Upper lobe of left lung (tissue), 6 donors: Measurements from ENCODE around the gene CCDC136. TPM values are rescaled to one million over a fixed set of nuclear protein-coding genes. Genes with fewer than 3 reads are reported as not detected.

Source experiments
- ATAC-seq, 2 donors: fragments of 200-7000 bp; cut with Tn5 transposase; one replicate each; pipeline ENCODE4 v1.9.1; 2022; ENCODE audit warnings: mild to moderate bottlenecking in 2 of 2, moderate library complexity in 2 of 2; ENCODE audit not compliant: low FRiP score in 2 of 2
- DNase-seq, 2 donors: peaks; one replicate each; pipeline ENCODE4 v3.0.0-alpha.2; 2019 to 2020
- H3K27ac ChIP-seq, 4 donors: fragments of 200-600 bp; sonication (generic); one replicate each; pipeline ENCODE4 v1.5.1; 2016 to 2019
- H3K27me3 ChIP-seq, 4 donors: fragments of 200-600 bp; sonication (generic); one replicate each; pipeline ENCODE4 v1.5.1; 2017 to 2019
- H3K36me3 ChIP-seq, 4 donors: fragments of 200-600 bp; sonication (generic); one replicate each; pipeline ENCODE4 v1.5.1; 2016 to 2019
- H3K4me1 ChIP-seq, 4 donors: fragments of 200-600 bp; sonication (generic); one replicate each; pipeline ENCODE4 v1.5.1; 2018 to 2019
- H3K4me3 ChIP-seq, 4 donors: fragments of 200-600 bp; sonication (generic); one replicate each; pipeline ENCODE4 v1.5.1; 2017 to 2019; ENCODE audit warnings: mild to moderate bottlenecking in 2 of 4, moderate library complexity in 1 of 4
- H3K9me3 ChIP-seq, 4 donors: fragments of 200-600 bp; sonication (generic); one replicate each; pipeline ENCODE4 v1.5.1; 2018 to 2019
- EP300 ChIP-seq, 4 donors: sonication (generic); formaldehyde crosslinking; IDR thresholded peaks; one replicate each; pipeline ENCODE4 v1.5.1; 2017; ENCODE audit warnings: antibody characterized with exemption in 4 of 4, control low read depth in 2 of 4
- POLR2A ChIP-seq, 4 donors: fragments of 450-650 bp; IDR thresholded peaks; one replicate each; pipeline ENCODE4 v1.5.1; 2016 to 2017; ENCODE audit warnings: antibody characterized with exemption in 4 of 4, mild to moderate bottlenecking in 2 of 4
- POLR2AphosphoS5 ChIP-seq, 2 donors: sonication (generic); formaldehyde crosslinking; IDR thresholded peaks; one replicate each; pipeline ENCODE4 v1.5.1; 2017; ENCODE audit warnings: antibody characterized with exemption in 2 of 2
- WGBS, 2 donors: methylation state at CpG; one replicate each; pipeline ENCODE4 v1.1.5; 2017 to 2018; 5-methylcytosine and 5-hydroxymethylcytosine counted together
- total RNA-seq, 6 donors: library from RNA; depleted of rRNA in 4 of 6; stranded (reverse); fragments of >200 nt in 4 of 6; gene quantifications; one replicate each; pipeline versions ENCODE4 v1.1.0 to v1.2.1, GENCODE V29; 2016 to 2021
- TF ChIP-seq, protein P1 (sequence below), 6 experiments: fragments of 450-650 bp in 4 of 6; fragments of 200-600 bp in 2 of 6; sonication (generic) in 2 of 6; IDR thresholded peaks; one replicate each; pipeline ENCODE4 v1.5.1; 2016 to 2019; ENCODE audit warnings: antibody characterized with exemption in 6 of 6
- donor health status: DM: no; HTN: no; CAD: no; lungs with moderate emphysema.
- donor health status: DM: no; HTN: yes; CAD: no; lungs with severe emphysema.

Gene CCDC136
- total RNA-seq, 6 donors from 2014 or later = 0.46 to 7.2 (median 2.2) TPM

DNA sequence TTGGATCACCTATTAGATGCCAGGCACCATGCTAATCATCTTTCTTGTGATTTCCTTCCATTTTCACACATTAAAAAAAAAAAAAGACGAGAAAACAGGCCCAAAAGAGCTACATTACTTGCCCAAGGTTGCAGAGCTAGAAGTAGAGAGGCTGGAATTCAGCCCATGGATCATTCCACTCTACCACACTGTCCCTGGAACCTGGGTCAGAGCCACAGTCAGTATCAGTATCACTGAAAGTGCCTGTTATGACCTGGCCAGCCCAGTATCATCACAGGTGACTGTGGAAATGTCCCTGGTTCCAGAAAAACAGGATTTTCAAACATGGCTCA, 35.1 kb downstream of the CCDC136 start:
- Histone ChIP-seq H3K4me3 (no peak overlapping the region), H3K4me1 (peaks cover 17 to 26% (median 20%) of the 10 kb centered on the region in 4 donors), H3K9me3 (no peaks in the 10 kb centered on the region), H3K27ac (no peak overlapping the region), H3K36me3 (no peaks in the 10 kb centered on the region), H3K27me3 (peaks cover 0 to 26% (median 14%) of the 10 kb centered on the region in 4 donors)
- WGBS, 2 donors = 74 to 76% methylated on average over 1 of the region's 1 CpG
- DNase-seq (no peak), ATAC-seq (no peak)
- TF ChIP-seq, protein P1, sequence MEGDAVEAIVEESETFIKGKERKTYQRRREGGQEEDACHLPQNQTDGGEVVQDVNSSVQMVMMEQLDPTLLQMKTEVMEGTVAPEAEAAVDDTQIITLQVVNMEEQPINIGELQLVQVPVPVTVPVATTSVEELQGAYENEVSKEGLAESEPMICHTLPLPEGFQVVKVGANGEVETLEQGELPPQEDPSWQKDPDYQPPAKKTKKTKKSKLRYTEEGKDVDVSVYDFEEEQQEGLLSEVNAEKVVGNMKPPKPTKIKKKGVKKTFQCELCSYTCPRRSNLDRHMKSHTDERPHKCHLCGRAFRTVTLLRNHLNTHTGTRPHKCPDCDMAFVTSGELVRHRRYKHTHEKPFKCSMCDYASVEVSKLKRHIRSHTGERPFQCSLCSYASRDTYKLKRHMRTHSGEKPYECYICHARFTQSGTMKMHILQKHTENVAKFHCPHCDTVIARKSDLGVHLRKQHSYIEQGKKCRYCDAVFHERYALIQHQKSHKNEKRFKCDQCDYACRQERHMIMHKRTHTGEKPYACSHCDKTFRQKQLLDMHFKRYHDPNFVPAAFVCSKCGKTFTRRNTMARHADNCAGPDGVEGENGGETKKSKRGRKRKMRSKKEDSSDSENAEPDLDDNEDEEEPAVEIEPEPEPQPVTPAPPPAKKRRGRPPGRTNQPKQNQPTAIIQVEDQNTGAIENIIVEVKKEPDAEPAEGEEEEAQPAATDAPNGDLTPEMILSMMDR (IDR thresholded peaks at IDR 0.05) = no peak

DNA sequence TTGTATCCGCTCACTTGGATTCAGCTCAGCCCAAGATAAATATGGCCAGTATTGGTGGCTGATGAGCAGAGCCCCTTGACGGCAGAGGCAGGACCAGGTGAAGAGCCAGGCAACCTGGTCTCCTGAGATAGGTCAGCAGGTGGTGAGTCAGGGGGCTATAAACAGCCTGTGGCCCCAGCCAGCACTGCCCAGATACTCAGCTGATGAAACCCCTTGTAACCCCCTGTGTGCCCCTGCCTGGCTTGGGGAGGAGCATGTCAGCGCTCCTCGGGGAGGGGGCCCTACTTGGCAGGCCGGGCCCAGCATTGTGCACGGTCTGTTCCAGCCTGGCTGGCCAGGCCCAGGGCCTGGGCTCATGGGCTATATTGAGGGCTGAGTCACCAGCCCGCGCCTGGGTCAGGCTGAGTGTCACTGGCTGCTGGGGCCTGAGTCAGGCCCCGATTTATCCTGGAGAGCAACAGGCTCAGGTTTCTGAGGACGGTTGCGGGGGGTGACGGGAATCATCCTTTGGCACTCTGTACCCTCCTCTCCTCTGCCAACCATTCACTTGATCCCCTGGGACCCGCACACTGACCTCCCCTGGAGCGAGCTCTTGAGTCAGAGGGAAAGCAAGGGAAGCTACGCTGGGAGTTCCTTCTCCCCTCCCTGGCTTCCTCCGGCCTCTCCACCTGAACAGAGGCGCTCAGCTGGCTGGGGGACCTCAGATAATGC, 35.6 kb downstream of the CCDC136 start:
- Histone ChIP-seq H3K27me3 (peaks cover 0 to 31% (median 17%) of the 10 kb centered on the region in 4 donors), H3K27ac (no peak overlapping the region), H3K4me1 (peaks cover 20 to 31% (median 23%) of the 10 kb centered on the region in 4 donors), H3K4me3 (no peak overlapping the region), H3K9me3 (no peaks in the 10 kb centered on the region), H3K36me3 (no peaks in the 10 kb centered on the region)
- ATAC-seq (peak in 1 of 2 donors; percentile 64), DNase-seq (peak in 1 of 2 donors; percentile 66)
- WGBS, 2 donors = 87 to 94% methylated on average over 14 to 15 of the region's 17 CpGs
- TF ChIP-seq, protein P1 (IDR thresholded peaks at IDR 0.05) = no peak
- TF ChIP-seq POLR2A (IDR thresholded peaks at IDR 0.05) = no peak
- no peak for TF ChIP-seq EP300 (IDR thresholded peaks at IDR 0.05)
- TF ChIP-seq POLR2AphosphoS5 (IDR thresholded peaks at IDR 0.05) = no peak

DNA sequence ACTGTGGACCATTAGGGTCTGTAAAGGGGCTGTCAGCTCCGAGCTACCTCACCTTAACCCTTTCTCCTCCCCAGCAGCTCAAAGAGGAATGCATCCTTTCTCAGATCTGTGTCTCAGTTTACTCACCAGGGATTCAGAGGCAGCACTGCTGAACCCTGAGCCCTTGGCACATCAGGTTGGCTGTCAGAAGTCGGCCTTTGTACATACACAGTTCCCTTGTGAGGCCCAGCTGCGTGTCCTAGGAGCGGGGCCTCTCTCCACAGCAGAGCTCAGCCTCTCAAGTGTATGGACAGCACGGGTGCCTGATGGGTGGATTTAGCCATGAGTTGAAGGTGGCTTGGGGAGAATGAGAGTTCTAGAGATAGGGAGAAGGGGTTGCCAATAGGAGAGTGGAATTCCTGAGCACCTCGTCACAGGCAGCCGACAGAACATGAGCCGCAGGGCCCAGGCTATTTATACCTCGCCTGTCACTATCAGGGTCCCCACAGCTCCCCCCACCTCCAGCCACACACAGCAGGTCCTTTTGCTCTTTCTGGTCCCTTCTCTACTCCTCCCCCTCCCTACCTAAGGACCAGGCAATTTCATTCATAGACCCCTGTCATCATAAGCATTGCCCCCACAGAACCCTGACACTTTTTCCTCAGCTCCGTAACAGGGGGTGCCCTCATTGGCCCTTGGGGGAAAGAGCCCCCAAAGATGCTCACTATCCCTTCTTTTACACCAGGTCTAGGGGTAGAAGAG, 36.4 kb downstream of the CCDC136 start:
- Histone ChIP-seq H3K4me1 (peaks cover 20 to 38% (median 28%) of the 10 kb centered on the region in 4 donors), H3K9me3 (no peaks in the 10 kb centered on the region), H3K27me3 (peaks cover 0 to 39% (median 18%) of the 10 kb centered on the region in 4 donors), H3K4me3 (no peak overlapping the region), H3K27ac (no peak overlapping the region), H3K36me3 (no peaks in the 10 kb centered on the region)
- TF ChIP-seq POLR2AphosphoS5 (IDR thresholded peaks at IDR 0.05) (no peak), EP300 (IDR thresholded peaks at IDR 0.05) (no peak), POLR2A (IDR thresholded peaks at IDR 0.05) (no peak)
- TF ChIP-seq, protein P1 (IDR thresholded peaks at IDR 0.05) = no peak
- DNase-seq = no peak
- no peak for ATAC-seq
- WGBS, 2 donors = 76 to 78% methylated on average over 9 to 10 of the region's 10 CpGs

DNA sequence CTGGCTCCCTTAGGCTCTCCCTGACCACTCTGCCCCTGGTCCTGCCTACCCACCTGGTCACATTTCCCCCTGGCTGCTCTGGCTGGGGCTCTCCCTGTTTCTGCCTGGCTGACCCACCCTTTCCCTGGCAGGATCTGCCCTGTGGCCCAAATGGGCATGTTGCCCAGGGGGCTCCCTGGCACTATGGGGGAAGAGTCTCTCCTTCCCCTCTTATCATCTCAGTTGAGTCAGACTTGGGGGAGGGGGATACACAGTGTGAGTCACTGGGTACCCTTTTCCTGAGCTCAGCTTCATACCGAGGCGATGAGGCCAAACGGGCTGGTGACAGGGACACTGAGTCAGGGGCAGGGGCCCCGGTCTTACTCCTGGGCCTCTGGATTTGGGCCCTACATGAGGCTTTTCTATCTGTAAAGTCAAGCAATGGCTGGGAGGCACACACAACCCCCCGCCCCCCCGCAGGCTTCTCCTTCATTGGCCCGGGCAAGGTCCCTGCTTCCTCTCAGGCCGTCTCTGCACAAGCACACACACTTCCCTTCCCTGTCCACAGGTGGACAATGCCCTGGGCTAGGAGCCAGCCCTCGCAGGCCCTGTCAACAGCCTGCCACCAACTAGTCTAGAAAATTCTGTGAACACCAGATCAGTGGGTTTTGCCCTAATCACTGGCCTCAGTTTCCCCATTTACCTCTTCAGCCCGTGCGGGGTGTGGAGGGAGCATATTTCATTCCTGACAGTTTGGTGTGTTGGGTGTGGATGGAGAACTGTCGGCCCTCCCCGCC, 37.8 kb downstream of the CCDC136 start:
- Histone ChIP-seq H3K4me1 (peaks cover 20 to 45% (median 28%) of the 10 kb centered on the region in 4 donors), H3K27me3 (peaks cover 0 to 39% (median 18%) of the 10 kb centered on the region in 4 donors), H3K4me3 (peak overlapping the region in 3 of 4 donors; percentile 38 to 47 (median 45)), H3K9me3 (no peaks in the 10 kb centered on the region), H3K36me3 (no peaks in the 10 kb centered on the region), H3K27ac (peak overlapping the region in 1 of 4 donors; percentile 35)
- 34 to 49% methylated on average over 6 to 9 of the region's 13 CpGs for WGBS, 2 donors
- ATAC-seq (no peak), DNase-seq (no peak)
- TF ChIP-seq POLR2AphosphoS5 (IDR thresholded peaks at IDR 0.05) = no peak
- no peak for TF ChIP-seq EP300 (IDR thresholded peaks at IDR 0.05)
- TF ChIP-seq, protein P1 (IDR thresholded peaks at IDR 0.05) = no peak
- TF ChIP-seq POLR2A (IDR thresholded peaks at IDR 0.05) = no peak
